Spleen (tissue), 7 donors: ENCODE results near the gene SMIM45.

Experiments used
- POLR2AphosphoS5 ChIP-seq, 3 donors: sonication (generic); formaldehyde crosslinking; IDR thresholded peaks; one replicate each; pipeline ENCODE4 v1.5.1; 2017; ENCODE audit warnings: antibody characterized with exemption in 3 of 3
- TF ChIP-seq, protein P1 (sequence below), 11 experiments: fragments of 200-600 bp in 7 of 11; fragments of 450-650 bp in 4 of 11; sonication (generic) in 4 of 11; IDR thresholded peaks in 8 of 11; conservative IDR thresholded peaks in 3 of 11; 1 replicate in 7 of 11; 2 replicates in 4 of 11; pipeline versions ENCODE4 v1.4.0 to v1.8.0; 2016 to 2021; ENCODE audit warnings: antibody characterized with exemption in 11 of 11, inconsistent platforms in 4 of 11, mild to moderate bottlenecking in 1 of 11
- donor health status: DM: no; HTN: no; CAD: no; lungs with moderate emphysema.
- donor health status: DM: no; HTN: no; CAD: no.
- donor health status: DM: no; HTN: no; CAD: no.

DNA sequence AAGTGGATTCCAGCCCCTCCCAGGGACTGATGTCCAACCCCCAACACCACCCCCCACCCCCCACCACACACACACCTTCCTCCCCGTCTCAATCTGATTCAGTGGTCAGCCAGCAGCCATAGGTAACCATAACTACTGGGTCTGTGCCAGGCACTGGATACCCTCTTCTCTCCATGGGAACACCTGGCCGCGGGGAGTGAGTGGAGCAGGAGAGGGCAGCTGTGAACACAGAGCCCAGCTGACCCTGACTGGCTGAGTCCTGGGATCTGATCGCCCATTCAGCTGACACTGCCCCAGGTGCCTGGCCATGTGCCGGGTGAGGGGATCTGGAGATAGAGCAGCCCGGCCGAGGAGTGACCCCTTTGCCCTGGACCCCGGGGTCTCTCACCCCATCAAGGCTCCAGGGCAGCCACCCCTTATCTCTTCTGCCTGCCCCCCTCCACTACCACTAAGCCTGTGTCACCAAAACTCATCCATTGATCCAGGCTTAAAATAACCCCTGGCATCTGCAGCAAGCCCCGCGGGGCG lies 34.5 kb upstream of the SMIM45 start:
- TF ChIP-seq, protein P1, sequence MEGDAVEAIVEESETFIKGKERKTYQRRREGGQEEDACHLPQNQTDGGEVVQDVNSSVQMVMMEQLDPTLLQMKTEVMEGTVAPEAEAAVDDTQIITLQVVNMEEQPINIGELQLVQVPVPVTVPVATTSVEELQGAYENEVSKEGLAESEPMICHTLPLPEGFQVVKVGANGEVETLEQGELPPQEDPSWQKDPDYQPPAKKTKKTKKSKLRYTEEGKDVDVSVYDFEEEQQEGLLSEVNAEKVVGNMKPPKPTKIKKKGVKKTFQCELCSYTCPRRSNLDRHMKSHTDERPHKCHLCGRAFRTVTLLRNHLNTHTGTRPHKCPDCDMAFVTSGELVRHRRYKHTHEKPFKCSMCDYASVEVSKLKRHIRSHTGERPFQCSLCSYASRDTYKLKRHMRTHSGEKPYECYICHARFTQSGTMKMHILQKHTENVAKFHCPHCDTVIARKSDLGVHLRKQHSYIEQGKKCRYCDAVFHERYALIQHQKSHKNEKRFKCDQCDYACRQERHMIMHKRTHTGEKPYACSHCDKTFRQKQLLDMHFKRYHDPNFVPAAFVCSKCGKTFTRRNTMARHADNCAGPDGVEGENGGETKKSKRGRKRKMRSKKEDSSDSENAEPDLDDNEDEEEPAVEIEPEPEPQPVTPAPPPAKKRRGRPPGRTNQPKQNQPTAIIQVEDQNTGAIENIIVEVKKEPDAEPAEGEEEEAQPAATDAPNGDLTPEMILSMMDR (IDR thresholded peaks at IDR 0.05 in 8 of 11, conservative IDR thresholded peaks at IDR 0.05 in 3 of 11): no peak
- TF ChIP-seq POLR2AphosphoS5 (IDR thresholded peaks at IDR 0.05): no peak
